ENCODE data around the gene IQGAP2.
"Not testable (repeated sequence)": the region's sequence is repeated elsewhere in the genome, so short reads cannot be mapped to it uniquely, and the experiment has no call there.

IQGAP2 gene

GRCh38 chr5:76402886-76403765 lies at the start of gene IQGAP2:
Gene IQGAP2, plus strand, starts transcription at chr5:76403285. Its CDS starts 261 bp downstream, at chr5:76403546.
- peak; percentile 80 for DNase-seq

GRCh38 chr5:76356887-76357286 lies 46.2 kb upstream of the IQGAP2 start:
- DNase-seq: no peak

- no peak for DNase-seq
Observed at GRCh38 chr5:76363352-76364225, 39.5 kb upstream of the IQGAP2 start.

GRCh38 chr5:76364226-76364589 lies 38.9 kb upstream of the IQGAP2 start:
- DNase-seq: no peak

GRCh38 chr5:76365561-76365960 lies 37.5 kb upstream of the IQGAP2 start:
- DNase-seq: no peak

- DNase-seq: no peak
Observed at GRCh38 chr5:76366596-76366995, 36.5 kb upstream of the IQGAP2 start.

GRCh38 chr5:76367623-76368371 lies 35.3 kb upstream of the IQGAP2 start:
- DNase-seq: peak; percentile 8 to 29

GRCh38 chr5:76368941-76369340 lies 34.1 kb upstream of the IQGAP2 start:
- no peak for DNase-seq

- DNase-seq: not testable (repeated sequence)
Observed at GRCh38 chr5:76369668-76370067, 33.4 kb upstream of the IQGAP2 start.

GRCh38 chr5:76371960-76372322 lies 31.1 kb upstream of the IQGAP2 start:
- DNase-seq: no peak

GRCh38 chr5:76372323-76373054 lies 30.6 kb upstream of the IQGAP2 start:
- no peak for DNase-seq

- no peak for DNase-seq
Observed at GRCh38 chr5:76376148-76376865, 26.8 kb upstream of the IQGAP2 start.

GRCh38 chr5:76376866-76377230 lies 26.2 kb upstream of the IQGAP2 start:
- DNase-seq: no peak

- DNase-seq: no peak
Observed at GRCh38 chr5:76378355-76378754, 24.7 kb upstream of the IQGAP2 start.

GRCh38 chr5:76379316-76379715 lies 23.8 kb upstream of the IQGAP2 start:
- DNase-seq: no peak

GRCh38 chr5:76379855-76380254 lies 23.2 kb upstream of the IQGAP2 start:
- no peak for DNase-seq

GRCh38 chr5:76380346-76381066 lies 22.6 kb upstream of the IQGAP2 start:
- no peak for DNase-seq

GRCh38 chr5:76383126-76383832 lies 19.8 kb upstream of the IQGAP2 start:
- DNase-seq: no peak

GRCh38 chr5:76384189-76384588 lies 18.9 kb upstream of the IQGAP2 start:
- no peak for DNase-seq

GRCh38 chr5:76384705-76385104 lies 18.4 kb upstream of the IQGAP2 start:
- DNase-seq: no peak
